B cell (primary cell): ENCODE data around the gene C5. TPM values are rescaled to one million over a fixed set of nuclear protein-coding genes. Genes with fewer than 3 reads are reported as not detected.

Experiments
- ATAC-seq: fragments of 200-7000 bp; cut with Tn5 transposase; one replicate; pipeline ENCODE4 v1.10.0; 2021; ENCODE audit warnings: low read depth, mild to moderate bottlenecking, moderate number of reproducible peaks, moderate library complexity
- CTCF ChIA-PET: fragments of 350-600 bp; sonication (Branson Sonifier 250); formaldehyde crosslinking; loops from one replicate; lab custom pipeline; 2021; ENCODE audit warnings: antibody characterized with exemption, inconsistent platforms; lab: Charles Lee
- POLR2A ChIA-PET: fragments of 350-600 bp; sonication (Branson Sonifier 250); formaldehyde crosslinking; loops from one replicate; lab custom pipeline; 2021; ENCODE audit warnings: antibody characterized with exemption; lab: Charles Lee
- DNase-seq: peaks from one replicate; pipeline ENCODE4 v3.0.0; 2013
- H2AFZ ChIP-seq: 2 replicates; pipeline ENCODE4 v1.6.1; 2012; ENCODE audit warnings: mild to moderate bottlenecking, low read depth, low read length; ENCODE audit not compliant: insufficient read depth, poor library complexity, severe bottlenecking
- H3K27ac ChIP-seq, 2 donors: 1 replicate in 1 of 2; 2 replicates in 1 of 2; pipeline ENCODE4 v1.5.1; 2012 to 2013; ENCODE audit warnings: low read length in 2 of 2, mild to moderate bottlenecking in 2 of 2, moderate library complexity in 1 of 2
- H3K27me3 ChIP-seq, 4 experiments: fragments of 200-600 bp in 1 of 4; sonication (generic) in 1 of 4; replicated peaks in 1 of 4; 1 replicate in 2 of 4; 2 replicates in 2 of 4; pipeline versions ENCODE4 v1.6.1 to v1.7.0; 2013 to 2016; ENCODE audit warnings: low read length in 3 of 4, mild to moderate bottlenecking in 2 of 4, mixed read lengths in 1 of 4, moderate library complexity in 1 of 4; ENCODE audit not compliant: insufficient read depth in 4 of 4, control insufficient read depth in 3 of 4; ENCODE audit errors: control extremely low read depth in 1 of 4
- H3K36me3 ChIP-seq, 2 experiments: replicated peaks in 1 of 2; 1 replicate in 1 of 2; 2 replicates in 1 of 2; pipeline versions ENCODE4 v1.6.1 to v1.7.1; 2013; ENCODE audit warnings: low read length in 1 of 2; ENCODE audit not compliant: insufficient read depth in 2 of 2, control insufficient read depth in 1 of 2; ENCODE audit errors: control extremely low read depth in 1 of 2, extremely low read depth in 1 of 2
- H3K4me1 ChIP-seq, 2 donors: fragments of 200-600 bp in 1 of 2; sonication (generic) in 1 of 2; 1 replicate in 1 of 2; 2 replicates in 1 of 2; pipeline versions ENCODE4 v1.5.1 to v1.6.1; 2013 to 2017; ENCODE audit warnings: low read length in 2 of 2; ENCODE audit not compliant: control insufficient read depth in 2 of 2, insufficient read depth in 2 of 2
- H3K4me2 ChIP-seq: replicated peaks from 2 replicates; pipeline ENCODE3; 2012; ENCODE audit warnings: mild to moderate bottlenecking, low read depth, low read length; ENCODE audit not compliant: poor library complexity, severe bottlenecking
- H3K4me3 ChIP-seq, 5 experiments: fragments of 200-600 bp in 1 of 5; sonication (generic) in 1 of 5; 1 replicate in 3 of 5; 2 replicates in 2 of 5; pipeline versions ENCODE4 v1.5.1 to v1.7.0; 2011 to 2016; ENCODE audit warnings: low read length in 4 of 5, mild to moderate bottlenecking in 4 of 5, low read depth in 2 of 5, control low read depth in 1 of 5, moderate library complexity in 1 of 5; ENCODE audit not compliant: insufficient read depth in 1 of 5; ENCODE audit errors: control extremely low read depth in 1 of 5, extremely low read depth in 1 of 5
- H3K79me2 ChIP-seq: fragments of 200-600 bp; sonication (generic); one replicate; pipeline ENCODE4 v1.6.0; 2016; ENCODE audit warnings: low read length; ENCODE audit not compliant: control insufficient read depth, insufficient read depth
- H3K9ac ChIP-seq: fragments of 200-600 bp; sonication (generic); 2 replicates; pipeline ENCODE4 v1.6.1; 2017; ENCODE audit warnings: mild to moderate bottlenecking, low read length, moderate library complexity
- H3K9me3 ChIP-seq, 3 donors: one replicate each; pipeline versions ENCODE4 v1.6.1 to v1.7.1; 2013; ENCODE audit warnings: low read length in 2 of 3; ENCODE audit not compliant: control insufficient read depth in 2 of 3, insufficient read depth in 1 of 3; ENCODE audit errors: control extremely low read depth in 1 of 3
- H4K20me1 ChIP-seq: 2 replicates; pipeline ENCODE4 v1.6.0; 2012; ENCODE audit warnings: mild to moderate bottlenecking, low read length; ENCODE audit not compliant: insufficient read depth, control insufficient read depth, poor library complexity, severe bottlenecking
- H3K27ac Mint-ChIP-seq: one replicate; pipeline ENCODE4 v1.8.0; 2021; ENCODE audit warnings: mixed read lengths
- H3K27me3 Mint-ChIP-seq: one replicate; pipeline ENCODE4 v1.8.0; 2021; ENCODE audit warnings: mixed read lengths
- H3K4me1 Mint-ChIP-seq: one replicate; pipeline ENCODE4 v1.8.0; 2021; ENCODE audit warnings: mixed read lengths
- H3K4me3 Mint-ChIP-seq: one replicate; pipeline ENCODE4 v1.8.0; 2021; ENCODE audit warnings: mixed read lengths
- H3K9me3 Mint-ChIP-seq: one replicate; pipeline ENCODE4 v1.8.0; 2022; ENCODE audit warnings: mixed read lengths; ENCODE audit not compliant: insufficient read depth
- CTCF ChIP-seq: fragments of 200-600 bp; IDR thresholded peaks from one replicate; pipeline ENCODE4 v1.8.0; 2022; ENCODE audit warnings: antibody characterized with exemption, mild to moderate bottlenecking
- EZH2 ChIP-seq: IDR thresholded peaks from 2 replicates; pipeline ENCODE4 v1.6.1; 2012; ENCODE audit warnings: borderline replicate concordance, low read depth, mild to moderate bottlenecking, moderate library complexity, low read length; ENCODE audit not compliant: insufficient read depth, poor library complexity, severe bottlenecking
- WGBS: methylation state at CpG from one replicate; pipeline ENCODE4 v1.1.5; 2013; ENCODE audit warnings: missing lambda C conversion rate; ENCODE audit not compliant: insufficient coverage; 5-methylcytosine and 5-hydroxymethylcytosine counted together
- intact Hi-C: fragments of 100-400 bp; cut with micrococcal nuclease; formaldehyde crosslinking; loops from one replicate; pipeline ENCODE4 v1.10.0; 2022
- polyA plus RNA-seq: library from polyadenylated mRNA; depleted of rRNA; stranded (reverse); fragments of >200 nt; gene quantifications from 2 replicates; pipeline ENCODE4 v1.2.3, GENCODE V29; 2012
- total RNA-seq, 2 donors: library from RNA; stranded (reverse); fragments of 120-200 nt in 1 of 2; gene quantifications; 1 replicate in 1 of 2; 2 replicates in 1 of 2; pipeline versions ENCODE4 v1.2.3 to v1.2.4, GENCODE V29; 2013 to 2022

Gene C5
- total and polyA plus RNA-seq, 2 donors (not counting 1 experiment from before 2014, with no cell fraction given) = 2.7 to 10.4 TPM

DNA sequence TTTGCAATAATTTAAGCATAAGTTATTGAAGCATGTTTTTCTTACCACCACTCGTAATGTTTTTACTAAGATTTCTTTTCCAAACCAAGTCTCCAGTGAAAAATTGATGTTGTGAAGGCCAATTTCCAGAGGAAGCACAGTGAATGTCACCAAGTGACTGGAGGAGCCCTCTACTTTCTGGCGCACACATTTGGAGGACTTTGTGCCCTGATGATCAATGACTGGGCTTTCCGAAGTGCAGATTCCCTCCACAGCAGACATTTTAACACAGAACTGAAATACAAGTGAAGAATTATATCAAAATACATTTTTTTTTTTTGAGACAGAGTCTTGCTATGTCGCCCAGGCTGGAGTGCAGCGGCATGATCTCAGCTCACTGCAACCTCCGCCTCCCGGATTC is 52.6 kb downstream of the C5 start:
- DNase-seq = no peak
- Mint-ChIP-seq H3K27ac (no peak overlapping the region), H3K4me1 (no peaks in the 10 kb centered on the region), H3K9me3 (no peaks in the 10 kb centered on the region), H3K4me3 (no peak overlapping the region), H3K27me3 (no peaks in the 10 kb centered on the region)
- POLR2A ChIA-PET = no interaction called here
- no peaks in the 10 kb centered on the region for H3K4me1 ChIP-seq
- H3K79me2 ChIP-seq = no peaks in the 10 kb centered on the region
- H3K4me2 ChIP-seq = no peak overlapping the region
- 87% methylated on average over 5 of the region's 7 CpGs for WGBS
- no peaks in the 10 kb centered on the region for H3K36me3 ChIP-seq
- no peak overlapping the region for H3K27ac ChIP-seq
- H3K9me3 ChIP-seq = no peaks in the 10 kb centered on the region
- no peak overlapping the region for H3K9ac ChIP-seq
- H3K27me3 ChIP-seq = no peaks in the 10 kb centered on the region
- CTCF ChIA-PET = no interaction called here
- TF ChIP-seq CTCF = no peak
- no peaks in the 10 kb centered on the region for H4K20me1 ChIP-seq
- no peak for ATAC-seq
- intact Hi-C loops = no loop called here
- no peak overlapping the region for H2AFZ ChIP-seq
- H3K4me3 ChIP-seq = no peak overlapping the region

DNA sequence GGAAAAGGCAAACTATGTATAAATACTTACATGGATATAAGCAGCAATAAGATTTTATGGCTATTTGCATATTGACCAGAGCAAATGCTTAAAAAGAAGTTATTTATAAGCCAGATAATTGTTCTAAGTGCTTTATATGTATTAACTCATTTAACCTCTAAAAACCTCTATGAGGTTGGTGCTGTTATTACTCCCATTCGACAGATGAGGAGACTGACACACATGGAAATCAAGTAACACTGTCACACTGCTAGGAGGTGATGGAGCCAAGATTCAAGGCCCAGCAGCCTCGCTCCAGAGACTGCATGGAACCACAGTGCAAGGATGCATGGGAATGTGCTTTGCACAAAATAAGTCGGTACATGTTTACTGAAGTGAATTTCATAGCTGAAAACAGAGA is 53.7 kb downstream of the C5 start:
- ATAC-seq = no peak
- WGBS = no CpG with 5 or more reads among the region's 3 CpGs
- Histone ChIP-seq H4K20me1 (no peaks in the 10 kb centered on the region), H3K79me2 (no peaks in the 10 kb centered on the region), H3K27me3 (no peaks in the 10 kb centered on the region), H3K9me3 (no peaks in the 10 kb centered on the region), H3K9ac (no peak overlapping the region), H3K4me2 (no peak overlapping the region), H3K27ac (no peak overlapping the region), H2AFZ (no peak overlapping the region), H3K36me3 (no peaks in the 10 kb centered on the region), H3K4me3 (no peak overlapping the region), H3K4me1 (no peaks in the 10 kb centered on the region)
- H3K9me3 Mint-ChIP-seq = no peaks in the 10 kb centered on the region
- TF ChIP-seq CTCF (no peak), EZH2 (no peak)
- ChIA-PET CTCF (no interaction called here), POLR2A (no interaction called here)
- DNase-seq = no peak
- H3K27ac Mint-ChIP-seq = no peak overlapping the region
- intact Hi-C loops = no loop called here
- H3K4me3 Mint-ChIP-seq = no peak overlapping the region
- H3K27me3 Mint-ChIP-seq = no peaks in the 10 kb centered on the region
- no peaks in the 10 kb centered on the region for H3K4me1 Mint-ChIP-seq
